ENCODE data around the gene CYP1A2. TPM values are rescaled to one million over a fixed set of nuclear protein-coding genes. Genes with fewer than 3 reads are reported as not detected.

CYP1A2 gene
- total RNA-seq, 2 donors from 2014 or later, result not detected

- no peak overlapping the region for H3K27ac ChIP-seq
- no peak overlapping the region for H3K4me3 ChIP-seq
- no peaks in the 10 kb centered on the region for H3K27me3 ChIP-seq (replicated peaks; ENCODE audit: insufficient read depth)
- no peak for TF ChIP-seq CTCF (IDR thresholded peaks at IDR 0.05)
- peaks cover 4% of the 10 kb centered on the region for H3K36me3 ChIP-seq
- ATAC-seq (ENCODE audit: insufficient number of reproducible peaks, low FRiP score, low read depth) (no peak), DNase-seq (ENCODE audit: low spot score) (no peak)
- peaks cover 10 to 20% of the 10 kb centered on the region in 2 donors for H3K4me1 ChIP-seq (ENCODE audit: control insufficient read depth in 1 of 2, low read depth in 2 of 2)
- no peaks in the 10 kb centered on the region for H3K9me3 ChIP-seq
These were observed 47.5 kb downstream of the CYP1A2 start for GRCh38 chr15:74795966-74796625.

- Histone ChIP-seq H3K27ac (no peak overlapping the region), H3K4me3 (no peak overlapping the region), H3K9me3 (no peaks in the 10 kb centered on the region), H3K36me3 (peaks cover 18% of the 10 kb centered on the region), H3K4me1 (ENCODE audit: control insufficient read depth in 1 of 2, low read depth in 2 of 2) (no peaks in the 10 kb centered on the region), H3K27me3 (replicated peaks; ENCODE audit: insufficient read depth) (no peaks in the 10 kb centered on the region)
- no peak for TF ChIP-seq CTCF (IDR thresholded peaks at IDR 0.05)
- no peak for ATAC-seq (ENCODE audit: insufficient number of reproducible peaks, low FRiP score, low read depth)
- DNase-seq (ENCODE audit: low spot score), result no peak
These were observed 50.0 kb downstream of the CYP1A2 start for GRCh38 chr15:74798388-74799254.

- Histone ChIP-seq H3K4me3 (no peak overlapping the region), H3K4me1 (ENCODE audit: control insufficient read depth in 1 of 2, low read depth in 2 of 2) (no peaks in the 10 kb centered on the region), H3K27me3 (replicated peaks; ENCODE audit: insufficient read depth) (no peaks in the 10 kb centered on the region), H3K9me3 (no peaks in the 10 kb centered on the region), H3K36me3 (peaks cover 21% of the 10 kb centered on the region), H3K27ac (no peak overlapping the region)
- no peak for TF ChIP-seq CTCF (IDR thresholded peaks at IDR 0.05)
- ATAC-seq (ENCODE audit: insufficient number of reproducible peaks, low FRiP score, low read depth) (no peak), DNase-seq (ENCODE audit: low spot score) (no peak)
These were observed 50.7 kb downstream of the CYP1A2 start for GRCh38 chr15:74799255-74799855.

- TF ChIP-seq CTCF (IDR thresholded peaks at IDR 0.05), result peak; percentile 96
- Histone ChIP-seq H3K36me3 (peaks cover 21% of the 10 kb centered on the region), H3K27ac (no peak overlapping the region), H3K4me3 (no peak overlapping the region), H3K9me3 (no peaks in the 10 kb centered on the region), H3K27me3 (replicated peaks; ENCODE audit: insufficient read depth) (no peaks in the 10 kb centered on the region), H3K4me1 (ENCODE audit: control insufficient read depth in 1 of 2, low read depth in 2 of 2) (no peaks in the 10 kb centered on the region)
- DNase-seq (ENCODE audit: low spot score) (peak; percentile 19), ATAC-seq (ENCODE audit: insufficient number of reproducible peaks, low FRiP score, low read depth) (peak; percentile 32)
These were observed 51.4 kb downstream of the CYP1A2 start for GRCh38 chr15:74799856-74800558.
